ENCODE measurements around the gene WDR77. TPM values are rescaled to one million over a fixed set of nuclear protein-coding genes. Genes with fewer than 3 reads are reported as not detected.

WDR77 gene
- total and polyA plus RNA-seq, 2 of the 13 experiments (the other 11 are each of a cell fraction or from before 2014, with no cell fraction given), result 90.6 to 108 TPM

DNA sequence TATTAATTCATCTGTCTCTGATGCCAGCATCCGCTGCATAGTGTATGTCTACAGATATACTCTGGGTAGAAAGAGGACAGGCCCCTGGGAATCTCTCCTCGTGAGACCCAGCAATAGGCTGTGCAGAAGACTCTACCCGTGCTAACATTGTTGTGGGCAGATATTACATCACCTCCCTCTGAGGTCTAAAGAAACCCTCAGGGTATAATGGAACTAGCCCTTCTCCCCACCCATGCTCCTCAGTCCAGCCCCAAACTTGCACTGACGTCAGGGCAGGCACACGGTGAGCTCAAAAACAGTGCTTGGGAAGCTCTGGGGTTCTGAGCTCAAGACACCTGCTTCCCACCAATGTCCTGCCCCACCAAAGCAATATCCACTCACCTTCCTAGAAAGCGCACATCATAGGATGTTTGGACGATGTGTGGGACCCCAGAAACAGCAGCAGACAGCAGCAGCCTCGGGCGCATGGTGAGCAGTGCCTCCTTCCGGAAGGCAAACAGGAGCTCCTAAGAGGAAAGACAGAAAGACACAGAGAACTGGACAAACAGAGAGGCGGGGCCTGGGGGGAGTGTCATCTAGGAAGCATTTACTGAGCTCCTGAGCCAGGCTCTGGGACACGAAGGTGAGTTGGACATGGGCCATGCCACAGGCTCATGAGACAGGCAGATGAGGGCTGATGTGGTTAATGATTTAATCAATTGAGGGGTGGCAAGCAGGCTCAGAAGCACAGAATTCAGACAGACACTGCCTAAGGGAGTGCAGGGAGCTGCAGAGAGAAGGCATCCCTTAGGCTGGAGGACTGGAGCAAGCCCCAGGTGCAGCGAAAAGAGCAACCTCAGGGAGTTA, 26.3 kb downstream of the WDR77 start (continued):
- TF ChIP-seq RERE (CRISPR knock-in tag; IDR thresholded peaks at IDR 0.05; ENCODE audit: low read depth) (no peak), NPAS2 (CRISPR knock-in tag; IDR thresholded peaks at IDR 0.05; ENCODE audit: borderline replicate concordance) (no peak), ZBTB7B (CRISPR knock-in tag; IDR thresholded peaks at IDR 0.05) (no peak), FLYWCH1 (CRISPR knock-in tag; IDR thresholded peaks at IDR 0.05) (no peak), TBP (CRISPR knock-in tag; IDR thresholded peaks at IDR 0.05) (no peak), ZFP37 (CRISPR knock-in tag; IDR thresholded peaks at IDR 0.05; ENCODE audit: borderline replicate concordance) (no peak), HNRNPLL (IDR thresholded peaks at IDR 0.05; ENCODE audit: low read depth, low read length, poor library complexity, severe bottlenecking) (no peak), ZNF646 (CRISPR knock-in tag; IDR thresholded peaks at IDR 0.05) (no peak), GLMP (CRISPR knock-in tag; IDR thresholded peaks at IDR 0.05; ENCODE audit: borderline replicate concordance) (no peak), ZFP41 (CRISPR knock-in tag; IDR thresholded peaks at IDR 0.05; ENCODE audit: borderline replicate concordance) (no peak)
- TF ChIP-seq, protein P1, sequence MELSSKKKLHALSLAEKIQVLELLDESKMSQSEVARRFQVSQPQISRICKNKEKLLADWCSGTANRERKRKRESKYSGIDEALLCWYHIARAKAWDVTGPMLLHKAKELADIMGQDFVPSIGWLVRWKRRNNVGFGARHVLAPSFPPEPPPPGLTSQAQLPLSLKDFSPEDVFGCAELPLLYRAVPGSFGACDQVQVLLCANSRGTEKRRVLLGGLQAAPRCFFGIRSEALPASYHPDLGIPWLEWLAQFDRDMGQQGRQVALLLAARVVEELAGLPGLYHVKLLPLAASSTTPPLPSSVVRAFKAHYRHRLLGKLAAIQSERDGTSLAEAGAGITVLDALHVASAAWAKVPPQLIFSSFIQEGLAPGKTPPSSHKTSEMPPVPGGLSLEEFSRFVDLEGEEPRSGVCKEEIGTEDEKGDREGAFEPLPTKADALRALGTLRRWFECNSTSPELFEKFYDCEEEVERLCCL (CRISPR knock-in tag; IDR thresholded peaks at IDR 0.05; ENCODE audit: borderline replicate concordance), result no peak
- TF ChIP-seq, protein P2, sequence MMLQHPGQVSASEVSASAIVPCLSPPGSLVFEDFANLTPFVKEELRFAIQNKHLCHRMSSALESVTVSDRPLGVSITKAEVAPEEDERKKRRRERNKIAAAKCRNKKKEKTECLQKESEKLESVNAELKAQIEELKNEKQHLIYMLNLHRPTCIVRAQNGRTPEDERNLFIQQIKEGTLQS (CRISPR knock-in tag; IDR thresholded peaks at IDR 0.05), result no peak

Data from HepG2 (cell line).